Neural cell (in vitro differentiated cells): Measurements from ENCODE around the gene BCL2A1. TPM values are rescaled to one million over a fixed set of nuclear protein-coding genes. Genes with fewer than 3 reads are reported as not detected.

Experiments used
- H2AFZ ChIP-seq: fragments of 200-600, 300-800 bp; sonication (generic), shearing (Covaris generic); 2 replicates; pipeline ENCODE4 v1.6.0; 2014; ENCODE audit warnings: low read depth, mild to moderate bottlenecking, antibody characterized with exemption, low read length, moderate library complexity
- H3F3A ChIP-seq: fragments of 200-600 bp; shearing (Covaris generic); 2 replicates; pipeline ENCODE4 v1.6.1; 2016; ENCODE audit warnings: mild to moderate bottlenecking, moderate library complexity, mixed read lengths, antibody characterized with exemption, low read length; ENCODE audit not compliant: insufficient read depth, poor library complexity, severe bottlenecking
- H3K27ac ChIP-seq: fragments of 200-600, 300-800 bp; sonication (generic), shearing (Covaris generic); 2 replicates; pipeline ENCODE4 v1.5.1; 2014; ENCODE audit warnings: mild to moderate bottlenecking, low read length, moderate library complexity
- H3K27me3 ChIP-seq: fragments of 300-800, 200-600 bp; sonication (generic), shearing (Covaris generic); 2 replicates; pipeline ENCODE4 v1.6.0; 2014; ENCODE audit warnings: mild to moderate bottlenecking, low read depth, low read length, moderate library complexity; ENCODE audit not compliant: insufficient read depth
- H3K36me3 ChIP-seq: fragments of 300-800, 200-600 bp; sonication (generic), shearing (Covaris generic); 2 replicates; pipeline ENCODE4 v1.5.1; 2014; ENCODE audit warnings: mild to moderate bottlenecking, antibody characterized with exemption, low read length, moderate library complexity; ENCODE audit not compliant: insufficient read depth
- H3K4me2 ChIP-seq: fragments of 300-800, 200-600 bp; sonication (generic), shearing (Covaris generic); 2 replicates; pipeline ENCODE4 v1.6.0; 2014; ENCODE audit warnings: mild to moderate bottlenecking, low read length
- H3K4me3 ChIP-seq: fragments of 300-800, 200-600 bp; sonication (generic), shearing (Covaris generic); 2 replicates; pipeline ENCODE4 v1.5.1; 2014; ENCODE audit warnings: mild to moderate bottlenecking, low read length, moderate library complexity
- H3K79me2 ChIP-seq: fragments of 200-600 bp; shearing (Covaris generic); replicated peaks from 2 replicates; pipeline ENCODE4 v1.6.0; 2014; ENCODE audit warnings: mild to moderate bottlenecking, low read length, moderate library complexity; ENCODE audit not compliant: insufficient read depth
- H3K9ac ChIP-seq: fragments of 300-800, 200-600 bp; sonication (generic), shearing (Covaris generic); 2 replicates; pipeline ENCODE4 v1.6.1; 2016; ENCODE audit warnings: mild to moderate bottlenecking, low read length, mixed read lengths
- H3K9me2 ChIP-seq: fragments of 200-600 bp; shearing (Covaris generic); 2 replicates; pipeline ENCODE4 v1.6.1; 2016; ENCODE audit warnings: mild to moderate bottlenecking, low read length, mixed read lengths; ENCODE audit not compliant: insufficient read depth
- H3K9me3 ChIP-seq: fragments of 200-600, 300-800 bp; sonication (generic), shearing (Covaris generic); 2 replicates; pipeline ENCODE4 v1.6.1; 2016; ENCODE audit warnings: mild to moderate bottlenecking, mixed run types, low read length, moderate library complexity, mixed read lengths
- H4K20me1 ChIP-seq: fragments of 200-600 bp; shearing (Covaris generic); 2 replicates; pipeline ENCODE4 v1.6.1; 2016; ENCODE audit warnings: mild to moderate bottlenecking, mixed run types; ENCODE audit not compliant: insufficient read depth
- CTCF ChIP-seq: fragments of 450-650 bp; IDR thresholded peaks from 2 replicates; pipeline ENCODE4 v1.5.1; 2014; ENCODE audit warnings: antibody characterized with exemption, mild to moderate bottlenecking, moderate library complexity; ENCODE audit not compliant: poor library complexity, severe bottlenecking
- EP300 ChIP-seq: fragments of 450-650 bp; conservative IDR thresholded peaks from 2 replicates; pipeline ENCODE4 v1.6.1; 2014; ENCODE audit warnings: antibody characterized with exemption, mild to moderate bottlenecking, moderate library complexity; ENCODE audit not compliant: poor library complexity, severe bottlenecking
- EZH2 ChIP-seq: fragments of 200-600, 300-800 bp; shearing (Covaris generic), sonication (generic); IDR thresholded peaks from 2 replicates; pipeline ENCODE4 v1.6.1; 2014; ENCODE audit warnings: antibody characterized with exemption, low read length, borderline replicate concordance, mild to moderate bottlenecking; ENCODE audit not compliant: insufficient read depth, poor library complexity, severe bottlenecking
- MXI1 ChIP-seq: fragments of 450-650 bp; conservative IDR thresholded peaks from 2 replicates; pipeline ENCODE4 v1.6.1; 2014; ENCODE audit warnings: antibody characterized with exemption, mild to moderate bottlenecking; ENCODE audit not compliant: poor library complexity, severe bottlenecking
- POLR2AphosphoS5 ChIP-seq: IDR thresholded peaks from 2 replicates; pipeline ENCODE4 v1.6.1; 2012
- RAD21 ChIP-seq: fragments of 450-650 bp; conservative IDR thresholded peaks from 2 replicates; pipeline ENCODE4 v1.6.1; 2014; ENCODE audit warnings: antibody characterized with exemption, mild to moderate bottlenecking, moderate library complexity
- REST ChIP-seq: IDR thresholded peaks from 2 replicates; pipeline ENCODE4 v1.6.1; 2012; ENCODE audit warnings: borderline replicate concordance
- SMC3 ChIP-seq: fragments of 450-650 bp; conservative IDR thresholded peaks from 2 replicates; pipeline ENCODE4 v1.6.1; 2014; ENCODE audit warnings: antibody characterized with exemption, mild to moderate bottlenecking, moderate library complexity; ENCODE audit not compliant: poor library complexity
- TAF1 ChIP-seq: IDR thresholded peaks from 2 replicates; pipeline ENCODE4 v1.6.1; 2012; ENCODE audit warnings: low read depth
- polyA plus RNA-seq: library from polyadenylated mRNA; depleted of rRNA; stranded (reverse); fragments of >200 nt; gene quantifications from 2 replicates; pipeline ENCODE4 v1.2.3, GENCODE V29; 2014

BCL2A1 gene
- polyA plus RNA-seq, 1 donor from 2014 or later, result not detected

DNA sequence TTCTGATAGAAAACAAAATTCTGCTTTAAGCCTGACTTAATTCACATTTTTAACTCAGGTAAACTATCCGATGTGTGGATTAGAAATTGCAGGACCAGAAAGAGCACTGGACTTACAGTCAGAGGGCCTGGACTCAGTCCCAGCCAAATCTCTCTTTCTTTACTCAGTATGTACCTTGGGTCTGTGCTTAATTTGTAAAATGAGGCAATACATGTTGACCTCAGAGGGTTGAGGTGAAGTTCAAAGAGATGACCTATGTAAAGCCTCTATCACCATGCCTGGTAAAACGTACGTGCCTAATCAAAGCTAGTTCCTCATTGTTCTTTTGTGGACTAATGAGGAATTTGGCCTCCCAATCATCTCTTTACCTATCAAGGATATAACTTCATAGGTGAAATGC lies 1.9 kb upstream of the BCL2A1 start:
- Histone ChIP-seq H3K9me3 (no peaks in the 10 kb centered on the region), H3K4me2 (no peak overlapping the region), H3K9ac (no peak overlapping the region), H3K27ac (no peak overlapping the region), H3K9me2 (no peaks in the 10 kb centered on the region), H3K4me3 (no peak overlapping the region), H3K27me3 (no peaks in the 10 kb centered on the region), H3K36me3 (no peaks in the 10 kb centered on the region), H2AFZ (no peak overlapping the region), H3F3A (no peaks in the 10 kb centered on the region), H3K79me2 (no peaks in the 10 kb centered on the region), H4K20me1 (no peaks in the 10 kb centered on the region)
- TF ChIP-seq EP300 (no peak), RAD21 (no peak), POLR2AphosphoS5 (no peak), TAF1 (no peak), REST (no peak), MXI1 (no peak), CTCF (no peak), SMC3 (no peak)

DNA sequence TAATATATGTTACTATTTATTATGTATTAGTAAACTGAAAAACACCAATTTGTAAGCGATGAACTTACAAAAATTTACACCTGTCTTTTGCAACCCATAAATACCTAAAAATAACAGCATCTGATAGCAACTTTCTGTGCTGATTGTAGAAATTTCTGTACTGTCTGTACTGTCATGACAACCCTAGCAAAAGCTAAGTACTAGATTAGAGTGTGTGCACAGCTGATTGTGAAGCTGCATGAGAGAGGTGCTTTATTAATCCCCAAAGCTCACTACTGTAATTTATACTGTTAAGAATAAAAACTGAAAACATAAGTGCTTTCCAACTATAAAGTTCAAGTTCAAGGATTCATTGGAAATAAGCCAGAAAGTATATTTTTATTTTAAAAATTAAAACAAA lies 815 bp downstream of the BCL2A1 start:
- H3K9me2 ChIP-seq, result no peaks in the 10 kb centered on the region
- H3K27me3 ChIP-seq, result no peaks in the 10 kb centered on the region
- TF ChIP-seq POLR2AphosphoS5 (no peak), RAD21 (no peak), EZH2 (no peak), SMC3 (no peak), REST (no peak), TAF1 (no peak), EP300 (no peak), CTCF (no peak), MXI1 (no peak)
- no peaks in the 10 kb centered on the region for H3K36me3 ChIP-seq
- no peak overlapping the region for H2AFZ ChIP-seq
- no peaks in the 10 kb centered on the region for H3F3A ChIP-seq
- H3K9ac ChIP-seq, result no peak overlapping the region
- H3K4me3 ChIP-seq, result no peak overlapping the region
- H3K4me2 ChIP-seq, result no peak overlapping the region
- no peaks in the 10 kb centered on the region for H3K9me3 ChIP-seq
- H3K79me2 ChIP-seq, result no peaks in the 10 kb centered on the region
- no peak overlapping the region for H3K27ac ChIP-seq
- no peaks in the 10 kb centered on the region for H4K20me1 ChIP-seq
